GM12872 (cell line): ENCODE data around the gene SEMA5A.

Experiments used
- CTCF ChIP-seq: IDR thresholded peaks from 3 replicates; pipeline ENCODE4 v1.5.1; 2011; ENCODE audit warnings: low read depth, mild to moderate bottlenecking, low read length, moderate library complexity; ENCODE audit not compliant: insufficient read depth

The SEMA5A gene

DNA sequence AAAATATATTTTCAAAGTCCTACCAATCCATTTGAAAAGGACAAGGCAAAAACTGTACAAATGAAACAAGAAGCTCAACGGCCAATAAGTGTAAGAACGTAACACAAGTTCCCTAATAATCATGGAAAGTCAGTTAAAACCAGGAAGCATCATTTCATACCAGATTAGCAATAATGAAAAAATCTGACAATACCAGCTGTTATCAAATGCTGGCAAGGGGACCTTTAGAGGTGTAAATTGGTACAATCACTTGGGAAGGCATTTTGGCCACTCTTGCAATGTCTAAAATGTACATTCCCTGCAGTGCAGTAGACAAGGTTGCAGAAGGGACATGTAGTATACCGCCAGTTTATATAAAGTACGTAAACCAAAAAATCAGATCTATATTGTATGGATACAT, 10.1 kb upstream of the SEMA5A start:
- TF ChIP-seq CTCF = no peak

DNA sequence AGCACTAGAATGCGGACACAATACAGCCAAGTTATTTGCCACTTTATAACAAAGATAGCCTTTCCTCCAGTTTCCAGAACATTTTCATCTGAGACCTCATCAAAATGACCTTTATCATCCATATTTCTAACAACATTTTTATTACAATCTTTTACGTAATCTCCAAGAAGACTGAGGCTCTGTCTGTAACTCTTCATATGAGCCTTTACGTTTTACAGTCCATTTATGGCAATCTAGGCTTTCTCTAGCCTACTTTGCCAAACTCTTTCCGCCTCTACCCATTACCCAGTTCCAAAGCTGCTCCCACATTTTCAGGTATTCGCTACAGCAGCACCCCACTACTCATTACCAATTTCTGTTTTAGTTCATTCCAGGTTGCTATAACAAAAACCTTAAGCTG, 8.2 kb upstream of the SEMA5A start:
- no peak for TF ChIP-seq CTCF

DNA sequence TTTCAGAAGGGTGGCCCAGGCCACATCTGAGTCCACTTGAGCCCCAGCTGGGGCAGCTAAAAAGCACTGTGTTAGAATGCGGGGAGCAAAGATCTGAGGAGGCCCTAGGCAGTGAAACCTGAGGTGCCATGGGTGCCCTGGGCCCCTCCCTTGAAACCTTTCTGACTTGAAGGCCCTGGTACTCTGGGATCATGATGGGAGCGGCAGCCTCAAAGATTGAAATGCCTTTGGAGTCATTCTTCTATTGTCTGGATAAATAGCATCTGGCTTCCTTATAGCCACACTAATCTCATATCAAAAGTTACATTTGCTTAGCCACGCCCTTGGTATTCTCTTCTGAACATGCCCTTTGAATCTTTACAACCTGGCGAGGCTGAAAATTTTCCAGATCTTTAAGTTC, 7.7 kb upstream of the SEMA5A start:
- no peak for TF ChIP-seq CTCF

GRCh38 chr5:9551567-9552537, 6.0 kb upstream of the SEMA5A start:
- no peak for TF ChIP-seq CTCF

DNA sequence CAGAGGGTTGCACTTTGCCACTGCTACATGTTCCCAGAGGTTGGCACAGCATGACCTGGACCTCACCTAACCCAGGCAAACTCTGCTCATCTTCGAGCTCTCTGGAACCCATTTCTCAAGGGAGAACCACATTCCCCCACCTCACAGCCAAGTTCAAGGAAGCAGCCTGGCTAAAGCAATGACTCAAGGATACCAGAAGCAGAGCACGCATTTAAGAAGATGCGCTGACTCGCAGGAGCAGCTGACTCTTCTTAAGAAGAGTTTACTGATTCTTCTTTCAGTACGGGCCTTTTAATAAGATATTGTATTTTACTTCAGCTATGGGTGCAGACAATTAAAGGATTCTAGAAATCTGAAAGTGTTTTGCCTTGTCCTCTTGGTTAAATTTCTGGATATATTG, 4.1 kb upstream of the SEMA5A start:
- TF ChIP-seq CTCF = no peak

GRCh38 chr5:9547122-9547947, 1.5 kb upstream of the SEMA5A start:
- TF ChIP-seq CTCF = no peak
